Measurements from ENCODE around the gene PRF1.

PRF1 gene

GRCh38 chr10:70599319-70599718 is 3.2 kb downstream of the PRF1 start:
- H3K4me3 ChIP-seq (ENCODE audit: low read length): no peak overlapping the region
- no peaks in the 10 kb centered on the region for H4K20me1 ChIP-seq (ENCODE audit: control insufficient read depth, insufficient read depth, low read depth, low read length)
- H3K79me2 ChIP-seq (ENCODE audit: control insufficient read depth, low read length): no peaks in the 10 kb centered on the region
- H3K9me2 ChIP-seq (replicated peaks; ENCODE audit: control insufficient read depth, low read length): no peaks in the 10 kb centered on the region
- no peaks in the 10 kb centered on the region for H3K27me3 ChIP-seq (ENCODE audit: control insufficient read depth, low read length)
- H3K27ac ChIP-seq (ENCODE audit: low read depth, low read length): no peak overlapping the region
- H3K4me2 ChIP-seq (ENCODE audit: low read length): no peak overlapping the region
- H3F3A ChIP-seq (ENCODE audit: control insufficient read depth, insufficient read depth): no peaks in the 10 kb centered on the region
- H3K4me1 ChIP-seq (ENCODE audit: control insufficient read depth, low read length): no peaks in the 10 kb centered on the region
- no peaks in the 10 kb centered on the region for H3K36me3 ChIP-seq (ENCODE audit: control insufficient read depth, low read length)
- no peaks in the 10 kb centered on the region for H3K9me3 ChIP-seq (ENCODE audit: control insufficient read depth, insufficient read depth, low read length)
- TF ChIP-seq EZH2phosphoT487 (IDR thresholded peaks at IDR 0.05; ENCODE audit: borderline replicate concordance, low read length): no peak
- TF ChIP-seq CTCF (IDR thresholded peaks at IDR 0.05; ENCODE audit: low read depth, low read length, poor library complexity, severe bottlenecking): no peak

- Histone ChIP-seq H4K20me1 (ENCODE audit: control insufficient read depth, insufficient read depth, low read depth, low read length) (no peaks in the 10 kb centered on the region), H3K9me3 (ENCODE audit: control insufficient read depth, insufficient read depth, low read length) (no peaks in the 10 kb centered on the region), H3K27me3 (ENCODE audit: control insufficient read depth, low read length) (no peaks in the 10 kb centered on the region), H3K36me3 (ENCODE audit: control insufficient read depth, low read length) (no peaks in the 10 kb centered on the region), H3K4me3 (ENCODE audit: low read length) (no peak overlapping the region), H3F3A (ENCODE audit: control insufficient read depth, insufficient read depth) (no peaks in the 10 kb centered on the region), H3K79me2 (ENCODE audit: control insufficient read depth, low read length) (no peaks in the 10 kb centered on the region), H3K4me1 (ENCODE audit: control insufficient read depth, low read length) (no peaks in the 10 kb centered on the region), H3K9me2 (replicated peaks; ENCODE audit: control insufficient read depth, low read length) (no peaks in the 10 kb centered on the region), H3K27ac (ENCODE audit: low read depth, low read length) (no peak overlapping the region), H3K4me2 (ENCODE audit: low read length) (no peak overlapping the region)
- TF ChIP-seq EZH2phosphoT487 (IDR thresholded peaks at IDR 0.05; ENCODE audit: borderline replicate concordance, low read length) (no peak), CTCF (IDR thresholded peaks at IDR 0.05; ENCODE audit: low read depth, low read length, poor library complexity, severe bottlenecking) (no peak)
These were observed 3.7 kb downstream of the PRF1 start for GRCh38 chr10:70598857-70599295.

GRCh38 chr10:70597856-70598815 is 4.4 kb downstream of the PRF1 start:
- Histone ChIP-seq H3K4me3 (ENCODE audit: low read length) (no peak overlapping the region), H4K20me1 (ENCODE audit: control insufficient read depth, insufficient read depth, low read depth, low read length) (no peaks in the 10 kb centered on the region), H3K4me1 (ENCODE audit: control insufficient read depth, low read length) (no peaks in the 10 kb centered on the region), H3K36me3 (ENCODE audit: control insufficient read depth, low read length) (no peaks in the 10 kb centered on the region), H3K9me2 (replicated peaks; ENCODE audit: control insufficient read depth, low read length) (no peaks in the 10 kb centered on the region), H3K79me2 (ENCODE audit: control insufficient read depth, low read length) (no peaks in the 10 kb centered on the region), H3K9me3 (ENCODE audit: control insufficient read depth, insufficient read depth, low read length) (no peaks in the 10 kb centered on the region), H3K4me2 (ENCODE audit: low read length) (no peak overlapping the region), H3K27me3 (ENCODE audit: control insufficient read depth, low read length) (no peaks in the 10 kb centered on the region), H3F3A (ENCODE audit: control insufficient read depth, insufficient read depth) (no peaks in the 10 kb centered on the region), H3K27ac (ENCODE audit: low read depth, low read length) (no peak overlapping the region)
- TF ChIP-seq EZH2phosphoT487 (IDR thresholded peaks at IDR 0.05; ENCODE audit: borderline replicate concordance, low read length): no peak
- TF ChIP-seq CTCF (IDR thresholded peaks at IDR 0.05; ENCODE audit: low read depth, low read length, poor library complexity, severe bottlenecking): no peak

Measured in DOHH2 (cell line).